Stimulated activated CD4-positive, alpha-beta T cell treated with anti-CD3 and anti-CD28 coated beads, Interleukin-4, amount 100 ng/mL, for 48 hours (primary cell): ENCODE data around the gene GDE1.
"Not testable (repeated sequence)": the region's sequence is repeated elsewhere in the genome, so short reads cannot be mapped to it uniquely, and the experiment has no call there.

Experiments
- DNase-seq, 2 donors: peaks; one replicate each; pipeline ENCODE4 v3.0.0-alpha.2; 2020; ENCODE audit warnings: low read depth in 2 of 2

The GDE1 gene, protein sequence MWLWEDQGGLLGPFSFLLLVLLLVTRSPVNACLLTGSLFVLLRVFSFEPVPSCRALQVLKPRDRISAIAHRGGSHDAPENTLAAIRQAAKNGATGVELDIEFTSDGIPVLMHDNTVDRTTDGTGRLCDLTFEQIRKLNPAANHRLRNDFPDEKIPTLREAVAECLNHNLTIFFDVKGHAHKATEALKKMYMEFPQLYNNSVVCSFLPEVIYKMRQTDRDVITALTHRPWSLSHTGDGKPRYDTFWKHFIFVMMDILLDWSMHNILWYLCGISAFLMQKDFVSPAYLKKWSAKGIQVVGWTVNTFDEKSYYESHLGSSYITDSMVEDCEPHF

DNA sequence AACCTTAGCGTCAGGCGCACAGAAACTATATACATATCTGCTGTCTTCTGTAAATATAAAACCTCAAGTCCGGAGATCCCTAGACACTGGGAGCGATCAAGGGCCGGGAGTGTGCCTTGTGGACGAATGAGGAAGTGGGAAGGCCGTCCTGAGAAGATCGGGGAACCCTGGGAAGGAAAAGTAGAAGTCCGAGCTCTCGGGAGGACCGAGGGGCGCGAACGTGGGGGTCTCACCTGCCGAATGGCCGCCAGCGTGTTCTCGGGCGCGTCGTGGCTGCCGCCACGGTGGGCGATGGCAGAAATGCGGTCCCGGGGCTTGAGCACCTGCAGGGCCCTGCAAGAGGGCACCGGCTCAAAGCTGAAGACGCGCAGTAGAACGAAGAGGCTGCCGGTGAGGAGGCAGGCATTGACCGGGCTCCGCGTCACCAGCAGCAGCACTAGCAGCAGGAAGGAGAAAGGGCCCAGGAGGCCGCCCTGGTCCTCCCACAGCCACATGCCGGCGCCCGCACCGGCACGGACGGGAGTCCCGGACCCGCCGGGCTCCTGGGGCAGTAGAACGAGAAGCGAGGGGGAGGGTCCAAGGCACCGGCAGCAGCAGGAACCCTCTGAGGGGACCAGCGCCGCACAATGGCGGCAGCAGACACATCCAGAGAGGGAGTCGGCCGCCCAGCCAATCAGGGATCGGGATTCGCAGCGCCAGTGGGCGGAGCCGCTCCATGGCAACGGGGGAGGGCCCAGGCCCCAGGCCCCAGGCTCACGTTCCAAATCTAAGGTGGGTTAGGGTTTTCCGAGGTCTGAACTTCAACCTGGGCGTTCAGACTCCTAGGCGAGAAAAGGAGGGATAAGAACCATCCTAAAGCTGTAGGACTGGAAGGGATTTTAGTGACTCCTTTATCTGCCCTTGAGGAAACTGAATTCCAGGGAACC is at the start of gene GDE1:
GDE1 (minus strand) TSS at position 628 of the 926 bp plus-strand sequence; CDS start at position 494, 134 bp downstream.
- DNase-seq: peak; percentile 91 to 94

DNA sequence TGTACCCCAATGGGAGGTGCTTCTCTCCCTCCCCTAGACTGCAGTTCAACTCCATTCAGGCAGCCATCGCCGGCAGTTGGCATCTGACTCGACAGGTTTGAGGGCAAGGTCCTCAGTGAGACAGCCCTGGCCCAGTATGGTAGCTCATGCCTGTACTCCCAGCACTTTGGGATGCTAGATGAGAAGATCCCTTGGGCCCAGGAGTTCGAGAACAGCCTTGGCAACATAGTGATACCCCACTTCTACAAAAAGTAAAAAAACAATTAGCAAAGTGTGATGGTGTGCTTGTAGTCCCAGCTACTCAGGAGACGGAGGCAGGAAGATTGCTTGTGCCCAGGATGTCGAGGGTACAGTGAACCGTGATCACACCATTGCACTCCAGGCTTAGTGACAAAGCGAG is 45.7 kb upstream of the GDE1 start:
- DNase-seq: no peak

DNA sequence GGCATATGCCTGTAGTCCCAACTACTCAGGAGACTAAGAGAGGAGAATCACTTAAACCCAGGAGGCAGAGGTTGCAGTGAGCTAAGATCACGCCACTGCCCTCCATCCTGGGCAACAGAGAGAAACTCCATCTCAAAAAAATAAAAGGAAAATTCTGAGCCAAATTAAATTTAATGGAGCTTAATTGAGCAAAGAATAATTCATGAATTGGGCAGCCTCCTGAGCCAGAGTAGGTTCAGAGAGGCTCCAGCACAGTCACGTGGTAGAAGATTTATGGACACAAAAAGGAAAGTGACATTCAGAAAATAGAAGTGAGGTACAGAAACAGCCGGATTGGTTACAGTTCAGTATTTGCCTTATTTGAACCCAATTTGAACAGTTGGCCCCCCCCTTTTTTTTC is 44.5 kb upstream of the GDE1 start:
- no peak for DNase-seq

DNA sequence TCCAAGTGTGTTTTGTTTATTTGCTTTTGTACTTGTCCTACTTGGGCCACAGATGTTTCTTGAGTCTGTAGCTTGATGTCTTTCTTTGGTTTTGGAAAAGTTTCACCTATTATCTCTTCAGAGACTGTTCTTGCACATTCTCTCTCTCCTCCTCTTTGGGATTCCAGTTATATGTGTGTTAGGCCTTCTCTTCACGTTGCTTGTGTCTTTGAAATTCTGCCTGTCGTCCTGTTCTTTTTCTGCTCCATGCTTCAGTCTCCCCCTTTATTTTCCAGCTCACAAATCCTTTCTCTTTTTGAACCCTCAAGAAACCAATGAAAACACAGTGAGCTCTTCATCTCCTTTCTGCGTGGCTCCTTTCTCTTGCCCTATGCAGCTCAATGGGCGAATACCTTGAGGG is 41.5 kb upstream of the GDE1 start:
- DNase-seq: no peak

DNA sequence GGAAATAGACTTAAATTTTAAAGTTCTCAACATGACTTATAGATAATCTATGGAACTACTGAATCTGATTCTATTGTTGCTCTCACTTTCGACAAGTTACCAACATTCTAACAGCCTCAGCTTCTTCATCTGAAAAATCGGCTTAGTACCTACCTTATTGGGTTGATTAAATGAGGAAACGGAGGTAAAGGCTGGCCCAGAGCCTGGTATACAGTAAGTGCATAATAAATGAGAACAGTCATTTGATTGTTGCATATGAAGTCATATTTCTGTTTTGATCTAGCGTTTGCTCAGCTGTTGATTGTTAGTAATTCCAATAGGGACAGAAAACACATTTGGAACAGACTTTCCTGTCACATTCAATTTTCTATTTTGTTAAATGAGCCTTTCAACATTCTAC is 38.2 kb upstream of the GDE1 start:
- DNase-seq: no peak

DNA sequence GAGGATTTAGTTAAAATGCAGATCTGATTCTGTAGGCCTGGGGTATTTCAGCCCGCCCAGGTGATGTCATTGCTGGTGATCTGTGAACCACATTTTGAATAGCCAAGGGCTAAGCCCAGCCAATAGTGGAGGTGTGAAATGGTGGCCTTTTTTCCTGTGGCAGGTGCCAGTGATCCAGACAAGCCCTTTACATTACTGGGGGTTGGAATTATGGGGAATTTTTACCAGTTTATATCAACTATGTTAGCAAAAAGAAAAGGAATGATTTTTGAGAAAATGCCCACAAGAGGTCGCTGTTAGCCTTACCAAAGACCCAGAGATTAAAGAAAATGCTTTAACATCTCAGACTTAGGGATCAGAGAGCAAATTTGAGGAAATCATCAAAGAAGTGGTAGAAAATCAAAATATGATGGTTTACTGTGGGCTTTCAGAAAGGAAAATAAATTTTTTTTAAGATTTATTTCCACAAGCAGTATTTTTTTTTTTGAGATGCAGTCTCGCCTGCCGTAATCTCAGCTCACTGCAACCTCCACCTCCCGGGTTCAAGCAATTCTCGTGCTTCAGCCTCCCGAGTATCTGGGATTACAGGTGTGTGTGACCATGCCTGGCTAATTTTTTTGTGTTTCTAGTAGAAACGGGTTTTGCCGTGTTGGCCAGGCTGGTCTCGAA is 37.5 kb upstream of the GDE1 start:
- DNase-seq: no peak

DNA sequence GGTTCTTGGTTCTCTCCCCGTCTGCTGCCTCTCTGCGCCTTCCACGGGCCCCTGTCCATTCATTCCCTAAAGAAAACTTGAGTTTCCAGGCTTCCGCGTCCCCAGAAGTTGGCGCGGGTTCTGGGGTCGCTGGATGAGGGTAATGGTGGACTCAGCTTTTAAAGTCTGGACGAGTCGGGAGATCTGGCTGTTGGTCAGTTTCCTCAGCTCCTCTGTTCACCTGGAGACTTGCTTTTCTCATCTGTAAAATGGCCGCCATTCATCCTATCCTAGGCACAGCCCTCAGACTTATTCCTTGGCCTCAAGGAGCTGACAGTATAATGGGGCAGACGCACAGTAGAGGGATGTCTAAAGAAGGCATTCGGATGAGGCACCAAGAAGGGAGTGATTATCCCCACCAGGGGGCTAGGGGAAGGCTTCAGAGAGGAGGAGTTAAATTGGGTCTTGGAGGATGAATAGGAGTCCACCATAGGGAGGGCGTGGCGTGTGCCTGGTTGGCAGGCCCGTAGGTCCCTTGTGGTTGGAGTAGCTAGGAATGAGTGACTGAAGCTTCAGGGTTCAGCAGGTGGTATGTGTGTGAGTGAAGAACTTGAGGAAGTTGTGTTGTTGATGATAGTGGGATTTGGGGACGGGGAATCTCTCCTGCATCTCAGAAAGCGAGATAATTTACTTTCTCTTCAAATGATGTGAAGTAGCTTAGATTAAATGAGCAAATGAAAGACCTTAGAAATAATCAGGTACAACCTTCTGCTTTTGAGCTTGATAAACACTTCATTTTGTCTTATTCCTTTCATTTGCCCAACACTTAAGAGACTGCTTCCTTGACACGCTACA is 34.3 kb upstream of the GDE1 start:
- DNase-seq: peak in 1 of 2 donors; percentile 15

DNA sequence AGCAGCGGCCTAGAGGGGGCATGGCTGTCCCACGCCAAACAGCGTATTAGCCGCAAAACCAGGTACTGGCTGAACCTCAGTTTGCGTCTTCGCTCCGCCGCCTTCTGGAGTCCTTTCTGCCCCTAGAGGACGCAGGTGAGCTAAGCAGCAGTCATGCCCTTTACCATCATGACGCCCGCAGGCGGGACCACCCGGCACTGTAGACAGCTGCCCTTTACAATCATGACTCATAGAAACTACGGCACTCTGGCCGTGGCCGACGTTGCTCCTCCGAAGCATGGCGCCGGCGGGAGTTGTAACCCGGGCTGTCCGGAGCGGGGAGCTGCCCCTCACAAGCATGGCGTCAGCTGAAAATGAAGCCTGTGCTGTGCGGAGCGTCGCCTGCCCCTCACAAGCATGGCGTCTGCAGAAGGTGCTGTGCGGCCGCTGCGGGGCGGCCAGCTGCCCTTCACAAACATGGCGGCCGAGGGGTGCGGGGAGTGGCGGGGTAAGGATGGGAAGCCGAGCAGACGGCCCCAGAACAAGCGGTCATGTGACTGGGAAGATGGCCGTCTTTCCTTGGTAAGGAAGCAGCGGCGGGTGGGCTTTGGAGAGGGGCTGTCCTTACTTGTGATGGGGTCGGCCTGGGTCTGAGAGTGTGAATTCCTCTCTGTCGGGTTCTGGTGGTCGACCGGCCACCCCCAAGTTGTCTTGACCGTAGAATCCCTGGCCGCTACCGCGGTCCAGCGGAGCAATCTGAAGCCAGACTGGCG is 33.5 kb upstream of the GDE1 start, which contains the start of gene VPS35L:
VPS35L (plus strand) TSS at position 518 of the 752 bp plus-strand sequence; CDS start at position 545, 27 bp downstream.
- peak; percentile 92 to 95 for DNase-seq

DNA sequence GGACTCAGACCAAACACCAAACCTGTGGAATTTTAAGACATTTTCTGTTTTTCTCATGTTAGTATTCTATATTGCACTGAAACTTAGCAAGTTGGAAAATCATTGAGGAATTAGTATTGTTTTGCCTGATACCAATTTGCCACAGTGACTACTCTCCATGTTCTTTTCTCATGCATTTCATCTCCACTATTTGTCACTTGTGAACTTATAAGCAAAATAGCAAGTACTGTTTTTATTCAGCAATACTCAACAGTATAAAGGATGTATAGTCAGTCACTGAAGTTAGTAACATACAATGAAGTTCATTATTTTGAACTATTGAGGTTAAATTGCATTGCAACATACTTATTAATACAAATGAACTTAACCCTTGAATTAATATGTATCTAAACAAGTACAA is 27.8 kb upstream of the GDE1 start:
- no peak for DNase-seq

DNA sequence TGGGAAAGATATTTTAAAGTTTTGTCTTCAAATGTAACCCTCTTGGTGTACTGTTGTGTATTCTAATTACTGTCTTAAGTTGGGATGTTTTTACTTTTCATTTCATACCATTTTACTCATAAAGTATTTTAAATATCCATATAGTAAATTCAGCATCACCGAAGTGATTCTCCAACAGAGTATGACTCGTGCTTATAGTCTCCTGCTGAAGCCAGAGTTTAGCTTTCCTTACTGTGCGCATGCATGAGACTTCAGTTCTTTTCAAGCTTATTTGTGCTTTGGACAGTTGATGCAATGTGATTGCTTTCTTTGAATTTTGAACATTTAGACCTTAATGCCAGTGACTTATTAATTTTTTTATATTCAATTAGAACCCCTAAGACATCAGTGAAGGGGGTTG is 26.2 kb upstream of the GDE1 start:
- no peak for DNase-seq

DNA sequence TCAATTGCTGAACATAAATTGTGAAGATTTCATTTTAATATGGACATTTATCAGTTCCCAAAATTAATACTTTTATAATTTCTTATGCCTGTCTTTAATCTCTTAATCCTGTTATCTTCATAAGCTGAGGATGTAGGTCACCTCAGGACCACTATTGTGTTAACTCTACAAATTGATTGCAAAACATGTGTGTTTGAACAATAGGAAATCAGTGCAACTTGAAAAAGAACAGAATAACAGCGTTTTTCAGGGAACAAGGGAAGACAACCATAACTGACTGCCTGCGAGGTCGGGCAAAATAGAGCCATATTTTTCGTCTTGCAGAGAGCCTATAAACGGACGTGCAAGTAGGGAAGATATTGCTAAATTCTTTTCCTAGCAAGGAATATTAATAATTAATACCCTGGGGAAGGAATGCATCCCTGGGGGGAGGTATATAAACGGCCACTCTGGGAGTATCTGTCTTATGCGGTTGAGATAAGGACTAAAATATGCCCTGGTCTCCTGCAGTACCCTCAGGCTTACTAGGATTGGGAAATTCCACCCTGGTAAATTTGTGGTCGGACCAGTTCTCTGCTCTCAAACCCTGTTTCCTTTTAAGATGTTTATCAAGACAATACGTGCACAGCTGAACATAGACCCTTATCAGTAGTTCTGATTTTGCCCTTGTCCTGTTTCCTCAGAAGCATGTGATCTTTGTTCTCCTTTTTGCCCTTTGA is 21.5 kb upstream of the GDE1 start:
- not testable (repeated sequence) for DNase-seq

DNA sequence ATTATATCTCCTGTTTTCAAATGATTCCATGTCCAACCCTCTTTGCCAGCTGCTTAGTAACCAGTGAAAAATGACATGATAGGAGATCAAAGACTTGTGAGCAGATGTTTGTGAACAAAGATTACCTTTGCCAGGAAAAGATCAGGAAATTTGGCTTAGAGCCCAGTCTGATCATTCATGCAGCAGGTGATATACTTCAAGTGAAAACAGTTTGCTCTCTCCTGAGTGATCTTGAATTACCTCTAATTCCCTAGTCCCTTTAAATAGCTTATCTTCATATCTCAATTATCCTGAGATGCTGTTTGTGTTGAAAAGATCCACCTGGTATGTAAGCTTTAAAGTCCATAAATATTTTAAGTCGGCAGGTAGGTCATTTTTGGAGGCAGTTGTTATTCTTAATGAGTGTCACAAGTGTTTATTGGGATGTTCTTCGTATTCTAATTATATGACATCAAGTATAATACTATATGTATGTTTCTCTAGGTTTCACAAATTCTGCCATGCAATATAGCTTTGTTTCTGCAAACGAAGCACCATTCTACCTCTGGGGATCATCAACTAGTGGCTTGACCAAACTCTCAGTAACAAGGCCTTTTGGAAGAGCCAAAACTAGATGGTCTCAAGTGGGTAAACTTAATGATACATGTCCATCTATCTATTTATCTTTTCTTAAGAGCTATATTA is 20.4 kb upstream of the GDE1 start:
- DNase-seq: no peak

DNA sequence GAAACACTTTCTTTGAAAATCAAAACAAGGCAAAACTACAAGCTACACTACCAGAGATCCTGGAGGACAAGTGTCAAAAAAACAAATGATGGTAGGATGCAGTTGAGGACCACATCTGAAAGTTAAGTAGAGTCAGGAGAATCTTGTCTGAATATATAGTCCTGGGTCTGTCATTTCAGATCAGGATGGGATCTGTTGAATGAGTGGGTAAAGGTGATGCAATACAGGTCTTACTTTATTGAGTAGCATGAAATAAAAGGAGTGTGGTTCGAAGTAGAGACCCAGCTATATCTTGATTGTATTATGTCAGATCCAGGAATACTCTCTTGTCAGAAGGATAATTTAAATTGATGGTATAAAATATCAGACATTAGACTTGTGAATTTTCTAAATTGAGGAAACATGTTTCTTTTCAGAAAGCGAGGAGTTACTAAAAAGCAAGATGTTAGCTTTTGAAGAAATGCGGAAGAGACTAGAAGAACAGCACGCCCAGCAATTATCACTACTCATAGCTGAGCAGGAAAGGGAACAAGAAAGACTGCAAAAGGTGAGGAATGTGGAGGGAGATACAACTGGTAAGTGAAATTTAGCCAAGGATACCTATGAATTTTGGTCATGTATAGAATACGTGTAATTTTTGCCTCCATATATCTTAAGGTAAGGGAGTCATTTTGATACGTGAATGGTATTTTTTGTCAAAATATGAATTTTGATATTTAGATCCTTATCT is 18.5 kb upstream of the GDE1 start:
- DNase-seq: no peak

DNA sequence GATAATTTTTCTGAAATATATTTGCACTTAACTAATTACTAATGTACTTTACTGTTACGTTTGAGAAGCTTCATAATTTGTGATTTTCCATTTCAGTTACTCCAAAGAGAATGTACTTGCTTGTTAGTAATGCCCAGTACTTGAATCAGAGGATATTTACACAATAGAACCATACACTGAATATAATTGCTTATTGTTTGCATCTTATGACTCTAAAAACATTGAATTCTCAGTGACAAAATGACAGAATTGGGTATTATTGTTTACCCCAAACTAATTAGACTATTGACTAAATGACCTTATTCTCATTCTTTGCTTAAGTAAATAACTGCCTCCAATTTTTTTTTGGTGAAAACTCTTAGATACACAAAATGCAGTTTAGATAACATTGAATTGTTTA is 10.7 kb upstream of the GDE1 start:
- no peak for DNase-seq

DNA sequence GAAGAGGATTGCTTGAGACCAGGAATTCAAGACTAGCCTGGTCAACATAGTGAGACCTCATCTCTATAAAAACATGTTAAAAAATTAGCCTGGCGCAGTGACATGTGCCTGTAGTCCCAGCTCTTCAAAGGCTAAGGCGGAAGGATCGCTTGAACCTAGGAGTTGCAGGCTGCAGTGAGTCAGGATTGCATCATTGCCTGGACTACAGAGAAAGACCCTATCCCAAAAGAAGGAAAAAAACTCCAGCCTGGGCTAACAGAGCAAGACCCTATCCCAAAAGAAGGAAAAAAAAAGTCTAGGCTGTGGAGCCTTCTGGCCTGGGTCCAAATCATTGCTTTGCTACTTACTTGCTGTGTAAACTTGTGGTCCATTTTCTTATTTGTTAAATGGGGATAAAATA is 6.8 kb upstream of the GDE1 start:
- no peak for DNase-seq

DNA sequence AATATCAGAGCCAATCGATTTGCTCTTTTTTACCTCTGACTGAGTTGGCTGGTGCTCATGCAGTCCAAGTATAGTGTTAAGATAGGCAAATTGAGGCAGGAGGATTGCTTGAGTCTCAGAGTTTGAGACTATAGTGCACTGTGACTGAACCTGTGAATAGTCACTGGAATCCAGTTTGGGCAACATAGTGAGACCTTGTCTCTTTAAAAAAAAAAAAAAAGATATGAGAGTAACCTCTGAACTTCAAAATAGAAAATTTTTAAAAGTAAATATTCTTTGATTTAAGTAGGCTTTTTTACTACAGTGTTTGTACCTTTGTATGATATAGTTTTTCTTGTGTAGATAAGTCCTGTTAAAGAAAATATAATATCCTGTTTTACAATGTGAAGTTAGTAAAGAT is 5.3 kb upstream of the GDE1 start:
- DNase-seq: no peak

DNA sequence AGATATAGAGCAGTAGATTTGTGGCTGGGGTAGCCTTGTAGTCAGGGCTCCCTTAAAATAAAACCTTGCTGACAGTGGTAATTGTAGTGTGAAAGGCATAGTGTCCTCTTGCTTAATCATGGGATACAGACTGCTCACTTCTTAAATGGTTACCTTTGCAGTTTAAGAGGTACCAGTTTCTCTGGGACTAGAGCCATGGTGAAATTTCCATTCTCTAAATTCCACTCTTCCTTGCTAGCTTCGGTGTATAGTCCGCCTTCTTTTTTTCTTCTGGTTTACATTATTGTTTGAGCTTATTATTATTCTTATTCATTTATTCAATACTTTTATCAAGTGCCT is 3.5 kb upstream of the GDE1 start:
- no peak for DNase-seq

DNA sequence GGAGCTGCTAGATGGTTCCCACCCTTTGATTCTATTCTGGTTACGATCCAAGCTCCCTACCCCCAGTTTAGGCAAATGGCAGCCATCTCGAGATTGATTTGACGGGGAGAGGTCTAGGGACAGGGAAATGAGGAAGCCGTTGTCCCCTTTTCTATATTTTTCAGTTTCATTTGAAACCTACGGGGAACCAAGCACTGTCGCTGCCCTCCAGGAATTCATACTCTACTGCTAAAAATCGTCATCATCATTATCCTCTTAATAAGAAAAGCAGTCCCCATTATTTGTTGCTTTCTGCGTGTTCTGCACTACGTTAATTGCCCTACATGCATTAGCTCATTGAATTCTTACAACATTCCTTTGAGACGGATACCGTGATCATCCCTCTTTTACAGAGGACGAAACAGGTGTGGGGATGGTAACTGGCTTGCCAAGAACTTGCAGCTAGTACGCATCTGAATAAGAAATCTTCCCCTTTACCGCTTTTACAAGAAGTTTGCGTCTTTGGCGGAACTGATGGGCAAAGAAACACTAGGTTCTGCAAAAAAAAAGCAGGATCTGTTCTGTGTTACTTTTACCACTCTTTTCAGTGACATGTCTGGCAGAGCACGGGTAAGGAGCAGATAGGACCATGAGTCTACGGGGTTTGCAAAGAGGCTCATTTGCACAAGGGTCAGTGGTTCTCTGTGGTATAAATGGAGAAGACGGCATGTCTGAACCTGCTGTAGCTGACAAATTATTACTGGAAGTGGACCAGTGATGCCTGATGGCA is 2.9 kb upstream of the GDE1 start:
- no peak for DNase-seq
